ENCODE data around the gene KCNK10.

KCNK10 gene

GRCh38 chr14:88352698-88353097 is 29.6 kb upstream of the KCNK10 start:
- no peak overlapping the region for H3K4me3 ChIP-seq (ENCODE audit: control insufficient read depth, low read depth, low read length)
- TF ChIP-seq, protein P1, sequence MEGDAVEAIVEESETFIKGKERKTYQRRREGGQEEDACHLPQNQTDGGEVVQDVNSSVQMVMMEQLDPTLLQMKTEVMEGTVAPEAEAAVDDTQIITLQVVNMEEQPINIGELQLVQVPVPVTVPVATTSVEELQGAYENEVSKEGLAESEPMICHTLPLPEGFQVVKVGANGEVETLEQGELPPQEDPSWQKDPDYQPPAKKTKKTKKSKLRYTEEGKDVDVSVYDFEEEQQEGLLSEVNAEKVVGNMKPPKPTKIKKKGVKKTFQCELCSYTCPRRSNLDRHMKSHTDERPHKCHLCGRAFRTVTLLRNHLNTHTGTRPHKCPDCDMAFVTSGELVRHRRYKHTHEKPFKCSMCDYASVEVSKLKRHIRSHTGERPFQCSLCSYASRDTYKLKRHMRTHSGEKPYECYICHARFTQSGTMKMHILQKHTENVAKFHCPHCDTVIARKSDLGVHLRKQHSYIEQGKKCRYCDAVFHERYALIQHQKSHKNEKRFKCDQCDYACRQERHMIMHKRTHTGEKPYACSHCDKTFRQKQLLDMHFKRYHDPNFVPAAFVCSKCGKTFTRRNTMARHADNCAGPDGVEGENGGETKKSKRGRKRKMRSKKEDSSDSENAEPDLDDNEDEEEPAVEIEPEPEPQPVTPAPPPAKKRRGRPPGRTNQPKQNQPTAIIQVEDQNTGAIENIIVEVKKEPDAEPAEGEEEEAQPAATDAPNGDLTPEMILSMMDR (IDR thresholded peaks at IDR 0.05; ENCODE audit: control insufficient read depth, insufficient read depth, low read depth, low read length, missing control alignments) = no peak
- no peak for DNase-seq (ENCODE audit: low read depth)

DNA sequence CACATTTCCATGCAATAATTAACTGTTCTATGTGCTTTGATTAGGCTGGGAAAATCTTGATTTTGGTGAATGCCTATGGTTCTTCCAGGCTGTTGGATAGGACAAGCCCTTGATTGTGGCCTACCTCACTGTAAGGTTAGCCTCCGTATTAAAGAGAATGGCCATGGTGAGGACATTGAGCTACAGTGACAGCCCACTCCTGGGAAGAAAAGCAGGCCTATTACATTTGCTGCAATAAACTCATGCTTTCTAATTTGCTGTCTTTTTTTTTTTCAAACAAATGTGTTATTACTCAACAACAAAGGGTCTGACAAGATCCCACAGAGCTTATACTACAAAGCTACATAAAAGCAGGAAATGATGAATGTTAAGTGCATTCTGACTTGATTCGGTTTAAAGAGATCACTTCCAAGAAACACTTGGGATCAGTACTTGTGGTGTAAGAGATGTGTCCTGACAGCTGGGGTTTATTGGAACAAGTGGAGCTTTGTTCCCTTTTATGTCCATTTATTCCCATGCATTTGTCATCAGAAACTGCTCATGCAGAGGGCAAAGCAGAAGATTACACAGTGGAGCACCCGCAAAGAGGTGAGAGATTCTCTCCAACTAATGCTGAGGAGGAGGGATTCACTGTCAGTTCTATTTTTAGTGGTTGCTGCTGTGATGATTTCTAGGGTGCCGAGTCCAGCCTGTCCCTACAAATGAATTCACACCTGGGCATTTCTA is 29.1 kb upstream of the KCNK10 start:
- no peak overlapping the region for H3K4me3 ChIP-seq (ENCODE audit: control insufficient read depth, low read depth, low read length)
- TF ChIP-seq, protein P1 (IDR thresholded peaks at IDR 0.05; ENCODE audit: control insufficient read depth, insufficient read depth, low read depth, low read length, missing control alignments) = no peak
- no peak for DNase-seq (ENCODE audit: low read depth)

GRCh38 chr14:88348546-88348945 is 25.5 kb upstream of the KCNK10 start:
- H3K4me3 ChIP-seq (ENCODE audit: control insufficient read depth, low read depth, low read length) = no peak overlapping the region
- TF ChIP-seq, protein P1 (IDR thresholded peaks at IDR 0.05; ENCODE audit: control insufficient read depth, insufficient read depth, low read depth, low read length, missing control alignments) = no peak
- no peak for DNase-seq (ENCODE audit: low read depth)

GRCh38 chr14:88346048-88346639 is 23.1 kb upstream of the KCNK10 start:
- H3K4me3 ChIP-seq (ENCODE audit: control insufficient read depth, low read depth, low read length) = no peak overlapping the region
- TF ChIP-seq, protein P1 (IDR thresholded peaks at IDR 0.05; ENCODE audit: control insufficient read depth, insufficient read depth, low read depth, low read length, missing control alignments) = no peak
- DNase-seq (ENCODE audit: low read depth) = peak; percentile 32

DNA sequence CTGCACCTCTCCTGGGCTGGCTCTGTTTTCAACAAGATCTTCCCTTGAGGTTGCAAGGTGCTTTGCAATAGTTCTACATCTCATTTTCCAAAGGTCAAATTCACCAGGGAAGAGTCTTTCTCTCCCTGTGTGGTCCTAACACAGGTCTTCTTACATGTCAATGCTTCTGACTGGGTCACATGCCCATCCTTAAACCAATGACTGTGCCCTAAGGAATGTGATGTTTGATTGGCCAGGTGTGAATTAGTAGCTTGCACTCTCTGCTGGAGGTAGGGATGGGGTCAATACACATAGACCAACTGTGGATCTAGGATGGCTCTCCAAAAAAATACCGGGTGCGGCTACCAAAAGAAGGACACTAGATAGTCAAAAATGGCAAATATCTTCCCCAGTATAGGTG is 19.9 kb upstream of the KCNK10 start:
- DNase-seq (ENCODE audit: low read depth) = no peak
- no peak overlapping the region for H3K4me3 ChIP-seq (ENCODE audit: control insufficient read depth, low read depth, low read length)
- TF ChIP-seq, protein P1 (IDR thresholded peaks at IDR 0.05; ENCODE audit: control insufficient read depth, insufficient read depth, low read depth, low read length, missing control alignments) = no peak

GRCh38 chr14:88340357-88340756 is 17.3 kb upstream of the KCNK10 start:
- TF ChIP-seq, protein P1 (IDR thresholded peaks at IDR 0.05; ENCODE audit: control insufficient read depth, insufficient read depth, low read depth, low read length, missing control alignments) = no peak
- no peak for DNase-seq (ENCODE audit: low read depth)
- no peak overlapping the region for H3K4me3 ChIP-seq (ENCODE audit: control insufficient read depth, low read depth, low read length)

Measured in AG09309 (cell line).